Activated CD4-positive, alpha-beta T cell treated with anti-CD3 and anti-CD28 coated beads, Interleukin-2, amount 10 ng/mL, durations not matched to agents 7 days and 5 days (primary cell): Measurements from ENCODE around the gene MAP6D1. TPM values are rescaled to one million over a fixed set of nuclear protein-coding genes. Genes with fewer than 3 reads are reported as not detected.
A peak's percentile ranks its signal among the peaks of the same experiment; 100 is the strongest.

Source experiments
- CTCF ChIA-PET: fragments of 350-600 bp; sonication (Branson Sonifier 250); formaldehyde crosslinking; loops from one replicate; lab custom pipeline; 2021; ENCODE audit warnings: antibody characterized with exemption; lab: Charles Lee
- POLR2A ChIA-PET: fragments of 350-600 bp; sonication (Branson Sonifier 250); formaldehyde crosslinking; loops from one replicate; lab custom pipeline; 2021; ENCODE audit warnings: antibody characterized with exemption; lab: Charles Lee
- DNase-seq: peaks from one replicate; pipeline ENCODE4 v3.0.0-alpha.2; 2020
- H3K27ac Mint-ChIP-seq: one replicate; pipeline ENCODE4 v1.8.0; 2021; ENCODE audit warnings: mild to moderate bottlenecking, moderate library complexity, mixed read lengths
- H3K27me3 Mint-ChIP-seq: one replicate; pipeline ENCODE4 v1.8.0; 2021; ENCODE audit warnings: mixed read lengths
- H3K36me3 Mint-ChIP-seq: one replicate; pipeline ENCODE4 v1.8.0; 2021; ENCODE audit warnings: low read depth, mixed read lengths
- H3K4me1 Mint-ChIP-seq: one replicate; pipeline ENCODE4 v1.8.0; 2021; ENCODE audit warnings: mixed read lengths
- H3K4me3 Mint-ChIP-seq: one replicate; pipeline ENCODE4 v1.8.0; 2021; ENCODE audit warnings: mild to moderate bottlenecking, moderate library complexity, mixed read lengths
- H3K9me3 Mint-ChIP-seq: one replicate; pipeline ENCODE4 v1.8.0; 2021; ENCODE audit warnings: mixed read lengths
- total RNA-seq, 2 experiments: library from RNA; stranded (reverse); gene quantifications; one replicate each; pipeline ENCODE4 v1.2.3, GENCODE V29; 2021

MAP6D1 gene
- total RNA-seq, 2 experiments from 2014 or later = 0.83 to 1.8 TPM

- H3K4me3 Mint-ChIP-seq = no peak overlapping the region
- H3K27me3 Mint-ChIP-seq = peaks cover 4% of the 10 kb centered on the region
- H3K27ac Mint-ChIP-seq = no peak overlapping the region
- ChIA-PET CTCF (interaction anchor here (1.1 kb wide), 1 partner anchor 52 kb away, joined by 4 read pairs; no protein-coding TSS in a partner anchor), POLR2A (no interaction called here)
- peaks cover 23% of the 10 kb centered on the region for H3K4me1 Mint-ChIP-seq
- peaks cover 6% of the 10 kb centered on the region for H3K36me3 Mint-ChIP-seq
- no peaks in the 10 kb centered on the region for H3K9me3 Mint-ChIP-seq
- DNase-seq = no peak
Measured at GRCh38 chr3:183818706-183819624, 6.4 kb downstream of the MAP6D1 start.

GRCh38 chr3:183818041-183818620 lies 7.2 kb downstream of the MAP6D1 start:
- Mint-ChIP-seq H3K27ac (no peak overlapping the region), H3K4me1 (peaks cover 19% of the 10 kb centered on the region), H3K9me3 (no peaks in the 10 kb centered on the region), H3K27me3 (no peaks in the 10 kb centered on the region), H3K4me3 (no peak overlapping the region), H3K36me3 (peaks cover 6% of the 10 kb centered on the region)
- POLR2A ChIA-PET = no interaction called here
- DNase-seq = no peak
- CTCF ChIA-PET = interaction anchor here (1.1 kb wide), 1 partner anchor 51 kb away, joined by 4 read pairs; no protein-coding TSS in a partner anchor

GRCh38 chr3:183817639-183818038 lies 7.7 kb downstream of the MAP6D1 start:
- peaks cover 19% of the 10 kb centered on the region for H3K4me1 Mint-ChIP-seq
- no peak overlapping the region for H3K4me3 Mint-ChIP-seq
- H3K27ac Mint-ChIP-seq = no peak overlapping the region
- no peaks in the 10 kb centered on the region for H3K27me3 Mint-ChIP-seq
- peaks cover 6% of the 10 kb centered on the region for H3K36me3 Mint-ChIP-seq
- CTCF ChIA-PET = interaction anchor here (1.1 to 1.4 kb wide), 2 partner anchors 51 to 67 kb away, joined by 3 to 4 read pairs; partner anchors contain the start of gene PARL
- DNase-seq = no peak
- POLR2A ChIA-PET = no interaction called here
- H3K9me3 Mint-ChIP-seq = no peaks in the 10 kb centered on the region

- Mint-ChIP-seq H3K9me3 (no peaks in the 10 kb centered on the region), H3K4me1 (peaks cover 19% of the 10 kb centered on the region), H3K4me3 (no peak overlapping the region), H3K27me3 (no peaks in the 10 kb centered on the region), H3K36me3 (peaks cover 6% of the 10 kb centered on the region), H3K27ac (peak overlapping the region; percentile 91)
- no peak for DNase-seq
- ChIA-PET CTCF (interaction anchor here (1.4 kb wide), 1 partner anchor 68 kb away, joined by 3 read pairs; the partner anchor contains the start of gene PARL), POLR2A (no interaction called here)
Measured at GRCh38 chr3:183816681-183817510, 8.5 kb downstream of the MAP6D1 start.

- H3K36me3 Mint-ChIP-seq = peaks cover 12% of the 10 kb centered on the region
- H3K4me3 Mint-ChIP-seq = peak overlapping the region; percentile 11
- peak overlapping the region; percentile 91 for H3K27ac Mint-ChIP-seq
- DNase-seq = no peak
- no peaks in the 10 kb centered on the region for H3K27me3 Mint-ChIP-seq
- CTCF ChIA-PET = interaction anchor here (0.8 kb wide), 1 partner anchor 10 kb away, joined by 3 read pairs; no protein-coding TSS in a partner anchor
- peaks cover 19% of the 10 kb centered on the region for H3K4me1 Mint-ChIP-seq
- H3K9me3 Mint-ChIP-seq = no peaks in the 10 kb centered on the region
- POLR2A ChIA-PET = no interaction called here
Measured at GRCh38 chr3:183815951-183816475, 9.4 kb downstream of the MAP6D1 start.

- no peaks in the 10 kb centered on the region for H3K9me3 Mint-ChIP-seq
- peaks cover 19% of the 10 kb centered on the region for H3K4me1 Mint-ChIP-seq
- no peaks in the 10 kb centered on the region for H3K27me3 Mint-ChIP-seq
- DNase-seq = peak; percentile 28
- peak overlapping the region; percentile 91 for H3K27ac Mint-ChIP-seq
- peaks cover 14% of the 10 kb centered on the region for H3K36me3 Mint-ChIP-seq
- CTCF ChIA-PET = interaction anchor here (0.8 kb wide), 1 partner anchor 10 kb away, joined by 3 read pairs; no protein-coding TSS in a partner anchor
- H3K4me3 Mint-ChIP-seq = peak overlapping the region; percentile 11
- POLR2A ChIA-PET = no interaction called here
Measured at GRCh38 chr3:183815563-183815940, 9.8 kb downstream of the MAP6D1 start.

GRCh38 chr3:183814240-183814639 lies 11.1 kb downstream of the MAP6D1 start:
- Mint-ChIP-seq H3K4me1 (peaks cover 19% of the 10 kb centered on the region), H3K9me3 (no peaks in the 10 kb centered on the region), H3K36me3 (peaks cover 21% of the 10 kb centered on the region), H3K4me3 (no peak overlapping the region), H3K27ac (peak overlapping the region; percentile 91), H3K27me3 (no peaks in the 10 kb centered on the region)
- DNase-seq = no peak
- POLR2A ChIA-PET = no interaction called here
- CTCF ChIA-PET = interaction anchor here (0.9 to 1.6 kb wide), 3 partner anchors 9 to 70 kb away, joined by 3 to 4 read pairs (median 3); partner anchors contain the start of gene PARL

- ChIA-PET CTCF (no interaction called here), POLR2A (no interaction called here)
- peaks cover 25% of the 10 kb centered on the region for H3K36me3 Mint-ChIP-seq
- H3K27me3 Mint-ChIP-seq = no peaks in the 10 kb centered on the region
- peaks cover 19% of the 10 kb centered on the region for H3K4me1 Mint-ChIP-seq
- no peak for DNase-seq
- H3K4me3 Mint-ChIP-seq = no peak overlapping the region
- H3K27ac Mint-ChIP-seq = peak overlapping the region; percentile 75
- no peaks in the 10 kb centered on the region for H3K9me3 Mint-ChIP-seq
Measured at GRCh38 chr3:183812761-183813445, 12.5 kb downstream of the MAP6D1 start.

GRCh38 chr3:183811638-183812037 lies 13.7 kb downstream of the MAP6D1 start:
- POLR2A ChIA-PET = no interaction called here
- Mint-ChIP-seq H3K36me3 (peaks cover 32% of the 10 kb centered on the region), H3K9me3 (no peaks in the 10 kb centered on the region), H3K27me3 (no peaks in the 10 kb centered on the region), H3K4me1 (peaks cover 19% of the 10 kb centered on the region), H3K4me3 (no peak overlapping the region), H3K27ac (no peak overlapping the region)
- CTCF ChIA-PET = no interaction called here
- no peak for DNase-seq

GRCh38 chr3:183810643-183811594 lies 14.5 kb downstream of the MAP6D1 start:
- Mint-ChIP-seq H3K4me3 (no peak overlapping the region), H3K9me3 (no peaks in the 10 kb centered on the region), H3K27ac (no peak overlapping the region), H3K36me3 (peaks cover 33% of the 10 kb centered on the region), H3K4me1 (peaks cover 13% of the 10 kb centered on the region), H3K27me3 (no peaks in the 10 kb centered on the region)
- ChIA-PET POLR2A (no interaction called here), CTCF (no interaction called here)
- DNase-seq = no peak

- Mint-ChIP-seq H3K27ac (no peak overlapping the region), H3K36me3 (peaks cover 37% of the 10 kb centered on the region), H3K9me3 (no peaks in the 10 kb centered on the region), H3K27me3 (no peaks in the 10 kb centered on the region), H3K4me3 (no peak overlapping the region), H3K4me1 (peaks cover 1% of the 10 kb centered on the region)
- POLR2A ChIA-PET = no interaction called here
- DNase-seq = no peak
- CTCF ChIA-PET = no interaction called here
Measured at GRCh38 chr3:183809270-183809669, 16.1 kb downstream of the MAP6D1 start.
